GM21526 (cell line): ENCODE measurements around the gene COASY.
A peak's percentile ranks its signal among the peaks of the same experiment; 100 is the strongest.

Source experiments
- ATAC-seq: cut with Tn5 transposase; IDR thresholded peaks from one replicate; pipeline ENCODE4 v1.9.1; 2021; ENCODE audit warnings: moderate library complexity; ENCODE audit not compliant: unreplicated experiment, low FRiP score

COASY gene

GRCh38 chr17:42568341-42569111 is 6.6 kb downstream of the COASY start:
- ATAC-seq: no peak

GRCh38 chr17:42571435-42572225 is 9.7 kb downstream of the COASY start:
- ATAC-seq: no peak

- ATAC-seq: no peak
These were observed 11.1 kb downstream of the COASY start for GRCh38 chr17:42573095-42573494.

- no peak for ATAC-seq
These were observed 12.5 kb downstream of the COASY start for GRCh38 chr17:42574463-42574862.

GRCh38 chr17:42577140-42577531 is 15.2 kb downstream of the COASY start:
- ATAC-seq: peak; percentile 1

GRCh38 chr17:42577532-42578281 is 15.8 kb downstream of the COASY start, which contains the start of gene PSMC3IP:
Gene PSMC3IP (minus strand): TSS chr17:42577729. CDS start chr17:42577686, 43 bp downstream.
- ATAC-seq: peak; percentile 57

GRCh38 chr17:42578282-42578869 is 16.4 kb downstream of the COASY start:
- ATAC-seq: peak; percentile 54

GRCh38 chr17:42579794-42580551 is 18.0 kb downstream of the COASY start:
- ATAC-seq: no peak

- ATAC-seq: no peak
These were observed 19.9 kb downstream of the COASY start for GRCh38 chr17:42581744-42582270.

GRCh38 chr17:42584880-42585279 is 22.9 kb downstream of the COASY start:
- no peak for ATAC-seq

GRCh38 chr17:42585353-42585752 is 23.4 kb downstream of the COASY start:
- ATAC-seq: no peak

GRCh38 chr17:42586514-42587230 is 24.7 kb downstream of the COASY start:
- no peak for ATAC-seq

- ATAC-seq: no peak
These were observed 28.9 kb downstream of the COASY start for GRCh38 chr17:42590886-42591285.

- ATAC-seq: no peak
These were observed 29.5 kb downstream of the COASY start for GRCh38 chr17:42591411-42591810.

- no peak for ATAC-seq
These were observed 34.4 kb downstream of the COASY start for GRCh38 chr17:42596386-42596785.

- ATAC-seq: no peak
These were observed 37.0 kb downstream of the COASY start for GRCh38 chr17:42598905-42599304.

GRCh38 chr17:42603318-42603717 is 41.4 kb downstream of the COASY start:
- no peak for ATAC-seq

GRCh38 chr17:42607769-42608168 is 45.8 kb downstream of the COASY start:
- ATAC-seq: no peak
